ENCODE measurements around the gene KLHL6. TPM values are rescaled to one million over a fixed set of nuclear protein-coding genes. Genes with fewer than 3 reads are reported as not detected.
"Not testable (repeated sequence)": the region's sequence is repeated elsewhere in the genome, so short reads cannot be mapped to it uniquely, and the experiment has no call there.

KLHL6 gene
- total and polyA plus RNA-seq, 8 donors, result 0.19 to 4.6 (median 0.31) TPM

GRCh38 chr3:183444748-183445147, 110.8 kb downstream of the KLHL6 start:
- ATAC-seq, result no peak
- intact Hi-C loops (cut with DNase I), result no loop called here
- no peak overlapping the region for H3K27ac ChIP-seq
- H3K4me1 ChIP-seq, result peaks cover 0 to 14% (median 12%) of the 10 kb centered on the region in 3 donors
- TF ChIP-seq CTCF (IDR thresholded peaks at IDR 0.05), result no peak
- no peaks in the 10 kb centered on the region for H3K36me3 ChIP-seq
- WGBS, 2 donors, result 85 to 88% methylated on average over 1 of the region's 1 CpG
- DNase-seq, result no peak
- H3K9me3 ChIP-seq, result no peaks in the 10 kb centered on the region
- H3K4me3 ChIP-seq, result no peak overlapping the region
- FAIRE-seq, result no peak
- H3K27me3 ChIP-seq, result no peaks in the 10 kb centered on the region

GRCh38 chr3:183443395-183444385, 111.8 kb downstream of the KLHL6 start:
- FAIRE-seq (no peak), DNase-seq (no peak), ATAC-seq (no peak)
- intact Hi-C loops (cut with DNase I), result no loop called here
- no peaks in the 10 kb centered on the region for H3K9me3 ChIP-seq
- H3K27ac ChIP-seq, result no peak overlapping the region
- no peak for TF ChIP-seq CTCF (IDR thresholded peaks at IDR 0.05)
- H3K27me3 ChIP-seq, result no peaks in the 10 kb centered on the region
- WGBS, 2 donors, result 74 to 75% methylated on average over 10 of the region's 10 CpGs
- peaks cover 0 to 9% (median 9%) of the 10 kb centered on the region in 3 donors for H3K4me1 ChIP-seq
- H3K36me3 ChIP-seq, result no peaks in the 10 kb centered on the region
- H3K4me3 ChIP-seq, result no peak overlapping the region

- WGBS, 2 donors, result 80 to 88% methylated on average over 1 of the region's 1 CpG
- no peak overlapping the region for H3K4me3 ChIP-seq
- intact Hi-C loops (cut with DNase I), result no loop called here
- H3K4me1 ChIP-seq, result peaks cover 0 to 7% (median 3%) of the 10 kb centered on the region in 3 donors
- no peak overlapping the region for H3K27ac ChIP-seq
- FAIRE-seq (no peak), DNase-seq (no peak), ATAC-seq (no peak)
- H3K9me3 ChIP-seq, result no peaks in the 10 kb centered on the region
- no peaks in the 10 kb centered on the region for H3K36me3 ChIP-seq
- no peak for TF ChIP-seq CTCF (IDR thresholded peaks at IDR 0.05)
- H3K27me3 ChIP-seq, result no peaks in the 10 kb centered on the region
Measured at GRCh38 chr3:183442994-183443393, 112.5 kb downstream of the KLHL6 start.

- H3K4me3 ChIP-seq; intact Hi-C loops (cut with DNase I); FAIRE-seq; H3K9me3 ChIP-seq; H3K4me1 ChIP-seq; H3K27ac ChIP-seq; DNase-seq; H3K27me3 ChIP-seq; ATAC-seq; H3K36me3 ChIP-seq: not testable (repeated sequence)
- 94 to 98% methylated on average over 3 of the region's 3 CpGs for WGBS, 2 donors
Measured at GRCh38 chr3:183440521-183440920, 115.0 kb downstream of the KLHL6 start.

GRCh38 chr3:183439515-183439914, 116.0 kb downstream of the KLHL6 start:
- WGBS, 2 donors, result 93 to 97% methylated on average over 3 of the region's 3 CpGs
- TF ChIP-seq CTCF (IDR thresholded peaks at IDR 0.05), result no peak
- Histone ChIP-seq H3K36me3 (no peaks in the 10 kb centered on the region), H3K4me3 (no peak overlapping the region), H3K27me3 (no peaks in the 10 kb centered on the region), H3K4me1 (peaks cover 0 to 7% (median 0%) of the 10 kb centered on the region in 3 donors), H3K9me3 (no peaks in the 10 kb centered on the region), H3K27ac (no peak overlapping the region)
- ATAC-seq (no peak), FAIRE-seq (no peak), DNase-seq (no peak)
- intact Hi-C loops (cut with DNase I), result no loop called here

All from pancreas (tissue), 10 donors.